HG02571 (cell line): Measurements from ENCODE around the gene ZNF827.

Source experiments
- ATAC-seq: cut with Tn5 transposase; IDR thresholded peaks from one replicate; pipeline ENCODE4 v1.9.1; 2021; ENCODE audit warnings: mild to moderate bottlenecking, moderate library complexity; ENCODE audit not compliant: unreplicated experiment

The ZNF827 gene

DNA sequence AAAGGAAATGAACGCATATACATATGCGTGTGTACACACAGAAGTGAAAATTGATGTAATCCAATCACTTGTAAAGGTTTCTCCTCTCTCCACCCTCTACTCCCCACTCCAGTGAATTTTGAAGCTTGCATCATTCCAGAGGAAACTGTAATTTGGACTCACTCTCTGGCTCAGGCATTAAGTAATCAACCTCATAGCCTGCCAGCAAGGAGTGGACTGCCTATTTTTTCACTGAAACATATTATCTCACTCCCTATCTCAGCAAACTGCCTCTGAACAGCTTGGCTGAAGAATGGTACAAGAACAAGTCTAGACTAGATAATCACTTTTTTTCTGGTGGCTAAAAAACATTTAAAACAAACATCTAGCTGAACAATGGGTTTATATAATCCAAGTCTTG lies 134.5 kb downstream of the ZNF827 start:
- ATAC-seq = no peak

DNA sequence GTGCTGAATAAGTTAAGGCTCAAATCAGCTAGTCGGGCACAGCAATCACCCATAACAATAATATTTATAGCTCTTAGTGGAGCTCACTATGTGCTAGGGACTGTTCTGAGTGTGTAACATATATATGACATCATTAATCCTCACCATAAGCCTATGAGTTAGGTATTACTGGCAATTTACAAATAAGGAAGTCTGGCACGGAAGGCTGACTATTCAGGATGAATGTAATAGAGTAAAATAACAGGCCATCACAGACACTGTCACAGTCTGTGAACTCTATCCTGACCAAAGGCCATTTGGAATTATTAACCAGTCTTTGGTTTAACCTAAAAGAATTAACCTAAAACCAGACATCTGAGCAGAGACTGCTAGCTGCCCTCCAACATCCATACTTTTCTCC lies 139.4 kb downstream of the ZNF827 start:
- ATAC-seq = no peak

DNA sequence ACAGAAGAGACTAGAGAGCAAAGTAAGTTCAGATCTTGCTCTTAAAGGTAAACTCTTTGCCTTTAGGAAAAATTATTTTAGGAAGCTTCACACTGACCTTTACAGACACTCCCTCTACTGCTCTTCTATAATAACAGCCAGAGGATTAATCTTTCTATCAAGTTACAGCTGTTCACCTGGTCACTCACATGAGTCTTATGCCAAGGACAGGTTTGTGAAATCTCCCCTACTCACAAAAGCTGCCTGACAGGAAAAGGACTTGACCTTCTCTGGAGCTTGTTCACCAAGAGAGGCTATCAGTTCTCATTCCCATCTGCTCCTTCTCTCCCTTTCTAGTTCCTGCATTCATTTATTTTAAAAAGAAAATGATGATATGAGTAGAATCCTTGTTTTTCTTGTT lies 141.3 kb downstream of the ZNF827 start:
- ATAC-seq = no peak

GRCh38 chr4:145796346-145796745 lies 142.3 kb downstream of the ZNF827 start:
- ATAC-seq = no peak

GRCh38 chr4:145795521-145795920 lies 143.1 kb downstream of the ZNF827 start:
- no peak for ATAC-seq

DNA sequence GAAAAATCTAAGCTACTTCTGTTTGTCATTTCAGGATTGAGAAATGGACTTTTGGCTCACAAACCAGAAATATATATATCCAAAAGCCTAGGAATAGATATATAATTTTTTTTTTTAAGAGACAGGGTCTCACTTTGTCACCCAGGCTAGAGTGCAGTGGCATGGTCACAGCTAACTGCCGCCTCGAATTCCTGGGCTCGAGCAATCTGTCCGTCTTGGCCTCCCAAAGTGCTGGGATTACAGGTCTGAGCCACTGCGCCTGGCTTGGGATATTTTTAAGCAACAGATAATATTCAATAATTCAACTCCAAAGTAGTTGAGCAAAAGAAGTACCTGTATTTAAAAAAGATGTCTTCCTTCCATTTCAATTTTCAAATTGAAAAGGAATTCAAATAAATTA lies 146.2 kb downstream of the ZNF827 start:
- ATAC-seq = no peak

DNA sequence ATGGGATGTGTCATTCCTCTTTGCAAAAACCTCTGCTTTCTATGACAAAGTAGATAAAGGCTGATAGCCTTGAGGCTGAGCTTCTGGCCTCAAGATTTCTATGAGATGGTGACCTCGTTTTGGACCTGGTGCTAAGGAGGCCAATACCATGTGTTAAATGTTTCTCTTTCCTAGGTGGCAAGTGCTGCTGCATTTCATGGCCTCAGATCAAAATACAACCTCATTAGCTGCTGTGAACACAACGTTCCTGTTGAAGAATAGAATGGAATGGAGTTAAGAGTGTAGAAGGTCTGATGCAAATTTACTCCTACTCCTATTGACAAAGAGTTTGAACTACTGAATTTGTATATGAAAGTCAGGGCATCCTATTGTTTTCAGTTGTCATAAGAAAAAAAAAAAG lies 146.6 kb downstream of the ZNF827 start:
- ATAC-seq = no peak

DNA sequence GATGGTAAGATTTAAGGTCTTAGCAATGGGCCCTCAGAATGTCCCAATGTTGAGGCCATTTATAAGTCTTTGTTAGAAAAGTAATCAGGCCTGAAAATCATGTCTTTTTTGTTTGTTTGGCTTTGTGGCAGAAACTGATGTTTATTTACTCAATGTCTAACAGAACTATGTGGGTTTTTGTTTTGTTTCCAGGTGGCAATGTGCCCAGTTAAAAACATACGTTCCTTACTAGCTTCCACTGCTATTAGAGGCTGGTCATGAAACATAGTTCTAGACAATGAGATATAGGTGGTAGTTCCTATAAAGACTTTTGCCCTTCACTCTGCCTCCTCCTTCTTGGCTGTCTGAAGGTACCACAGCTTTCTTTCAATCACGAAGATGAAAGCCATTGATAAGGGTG lies 149.9 kb downstream of the ZNF827 start:
- no peak for ATAC-seq

DNA sequence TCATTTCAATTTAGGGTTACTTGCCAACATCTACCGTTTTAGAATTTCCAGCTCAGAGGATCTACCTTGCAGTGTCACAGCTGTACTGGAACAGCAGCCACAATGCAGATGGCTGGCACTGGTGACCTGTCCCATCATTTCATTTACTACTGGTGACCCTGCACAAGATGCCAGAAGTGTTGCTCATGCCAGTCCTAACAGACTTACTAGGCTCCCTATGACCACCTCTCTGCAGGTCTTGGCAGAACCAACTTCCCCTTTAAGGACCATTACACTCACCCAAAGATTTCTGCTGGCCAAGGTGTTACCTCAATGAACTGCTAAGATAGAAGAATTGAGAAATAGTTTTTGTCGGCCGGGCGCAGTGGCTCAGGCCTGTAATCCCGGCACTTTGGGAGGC lies 151.8 kb downstream of the ZNF827 start:
- no peak for ATAC-seq

DNA sequence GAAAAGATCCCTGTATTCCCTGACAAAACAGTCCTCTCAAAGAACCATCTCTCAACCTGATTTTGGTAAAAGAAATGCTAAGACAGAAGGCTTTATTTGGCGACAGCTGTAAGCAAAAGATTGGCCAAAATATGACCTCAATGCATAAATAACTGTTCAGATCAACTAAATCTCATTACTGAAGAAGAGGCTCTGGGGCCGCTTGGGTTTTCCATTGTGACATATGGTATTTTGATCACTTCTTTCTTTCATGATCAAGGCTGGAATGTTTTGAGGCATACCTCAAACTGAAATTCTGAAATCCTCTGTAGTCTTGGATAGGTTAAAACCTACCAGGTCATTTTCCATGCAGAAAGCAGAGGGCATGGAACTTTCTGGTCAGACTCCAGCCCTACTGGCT lies 152.4 kb downstream of the ZNF827 start:
- ATAC-seq = no peak

- no peak for ATAC-seq
Observed at GRCh38 chr4:145785391-145786008, 153.1 kb downstream of the ZNF827 start.

DNA sequence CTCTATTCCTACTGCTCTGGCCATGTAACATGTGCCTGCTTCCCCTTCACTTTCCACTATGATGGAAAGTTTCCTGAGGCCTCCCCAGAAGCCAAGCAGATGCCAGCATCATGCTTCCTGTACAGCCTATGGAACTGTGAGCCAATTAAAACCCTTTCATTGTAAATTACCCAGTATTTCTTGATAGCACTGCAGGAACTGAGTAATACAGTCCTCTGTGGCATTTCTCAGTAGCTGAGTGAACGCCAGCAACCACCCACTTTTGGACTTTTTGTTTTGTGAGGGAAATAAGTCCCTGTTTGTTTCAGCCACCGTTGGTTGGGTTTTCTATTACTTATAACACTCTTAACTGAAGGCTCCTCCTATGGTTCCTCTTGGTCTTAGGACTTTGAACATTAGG lies 154.6 kb downstream of the ZNF827 start:
- no peak for ATAC-seq

DNA sequence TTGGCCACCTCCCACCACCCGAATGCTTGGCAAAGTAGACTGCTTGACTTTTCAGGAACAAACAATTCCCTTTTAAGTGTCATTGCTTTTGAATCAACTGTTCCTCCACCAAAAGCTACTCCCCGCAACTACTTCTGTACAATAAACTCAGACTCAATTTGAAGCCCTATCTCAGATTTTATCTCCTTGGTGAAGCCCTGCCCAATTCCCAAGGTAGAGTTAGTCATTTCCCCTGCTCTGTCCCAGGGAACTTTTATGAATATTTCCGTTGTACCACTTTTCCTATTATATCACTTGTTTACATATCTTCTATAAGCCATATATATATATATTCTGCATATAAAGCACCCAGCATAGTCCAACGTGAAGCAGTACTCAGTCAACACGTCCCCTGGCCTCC lies 155.9 kb downstream of the ZNF827 start:
- no peak for ATAC-seq

DNA sequence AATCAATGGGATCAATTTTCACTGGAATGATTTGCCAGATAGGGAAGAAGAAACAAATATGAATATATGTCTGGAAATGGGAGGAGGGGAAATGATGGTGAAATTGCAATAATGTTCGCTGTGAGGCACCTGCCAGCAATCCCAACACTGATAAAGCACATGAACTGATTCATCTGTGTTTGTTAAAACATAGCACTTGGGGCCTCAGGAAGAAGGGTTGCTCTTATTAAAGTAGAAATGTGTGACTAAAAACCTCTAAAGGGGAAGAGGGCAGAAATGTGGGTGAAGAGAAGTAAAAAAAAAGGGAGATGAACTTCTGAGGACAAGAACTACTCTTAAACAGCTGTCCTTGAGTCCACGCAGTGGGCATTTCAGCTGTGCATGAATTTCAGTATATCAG lies 157.3 kb downstream of the ZNF827 start:
- no peak for ATAC-seq

GRCh38 chr4:145779319-145779801 lies 159.3 kb downstream of the ZNF827 start:
- ATAC-seq = no peak

GRCh38 chr4:145776208-145776607 lies 162.4 kb downstream of the ZNF827 start:
- no peak for ATAC-seq

GRCh38 chr4:145775406-145775805 lies 163.2 kb downstream of the ZNF827 start:
- ATAC-seq = no peak

DNA sequence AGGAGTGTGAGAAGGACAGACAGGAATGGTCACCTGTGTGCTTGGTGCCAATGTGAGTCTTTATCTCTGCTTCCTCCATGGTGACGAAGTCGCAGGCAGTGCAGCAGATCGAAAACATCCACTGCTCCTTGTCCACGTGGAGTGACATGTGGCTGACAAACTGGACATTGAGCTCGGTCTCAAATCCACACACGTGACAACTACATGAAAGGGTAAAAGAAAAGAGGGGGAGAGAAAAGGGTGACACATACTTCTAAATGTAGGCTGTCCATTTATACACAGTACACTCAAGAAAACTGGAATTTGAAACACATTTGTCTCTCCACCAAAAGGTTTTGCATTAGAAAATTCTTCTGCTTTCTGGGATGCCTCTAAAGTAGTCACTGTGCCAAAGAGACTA lies 164.2 kb downstream of the ZNF827 start:
- no peak for ATAC-seq

GRCh38 chr4:145773581-145774234 lies 164.9 kb downstream of the ZNF827 start:
- peak; percentile 90 for ATAC-seq

DNA sequence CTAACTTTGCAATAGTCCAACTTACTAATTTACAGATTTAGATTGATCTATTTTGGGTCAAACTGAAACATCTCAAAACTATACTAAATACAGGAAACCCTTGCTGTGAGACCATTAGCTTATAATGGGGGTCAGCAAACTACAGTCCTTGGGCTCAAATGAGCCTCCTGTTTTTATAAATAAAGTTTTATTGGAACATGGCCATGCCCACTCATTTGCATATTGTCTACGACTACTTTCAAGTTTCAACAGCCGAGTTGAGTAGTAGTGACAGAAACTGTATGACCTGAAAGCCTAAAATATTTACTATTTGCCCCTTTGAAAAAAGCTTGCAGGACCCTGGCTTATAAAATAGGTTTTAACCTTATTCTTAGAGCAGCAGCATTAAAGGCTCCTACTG lies 166.3 kb downstream of the ZNF827 start:
- no peak for ATAC-seq

DNA sequence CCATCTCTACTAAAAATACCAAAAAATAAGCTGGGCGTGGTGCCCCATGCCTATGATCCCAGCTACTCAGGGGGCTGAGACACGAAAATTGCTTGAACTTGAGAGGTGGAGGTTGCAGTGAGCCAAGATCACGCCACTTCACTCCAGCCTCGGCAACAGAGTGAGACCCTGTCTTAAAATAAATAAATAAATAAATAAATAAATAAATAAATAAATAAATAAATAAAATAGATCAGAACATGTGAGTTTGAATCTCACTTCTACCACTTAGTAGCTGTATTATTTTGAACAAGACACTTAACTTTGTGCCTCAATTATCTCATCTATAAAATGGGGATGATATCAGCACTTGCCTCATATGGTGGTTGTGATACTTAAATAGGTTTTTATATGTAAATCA lies 168.5 kb downstream of the ZNF827 start:
- no peak for ATAC-seq

GRCh38 chr4:145769450-145770037 lies 169.1 kb downstream of the ZNF827 start:
- ATAC-seq = no peak
